ENCODE results near the gene MTF2. TPM values are rescaled to one million over a fixed set of nuclear protein-coding genes. Genes with fewer than 3 reads are reported as not detected.

The MTF2 gene
- total and polyA plus RNA-seq, 9 donors, result 9.7 to 27.4 (median 21.3) TPM

GRCh38 chr1:93082313-93082712, 3.2 kb downstream of the MTF2 start:
- 76 to 85% (median 85%) methylated on average over 3 of the region's 3 CpGs for WGBS, 3 donors
- Histone ChIP-seq H3K9me3 (no peaks in the 10 kb centered on the region), H3K36me3 (no peaks in the 10 kb centered on the region), H3K27ac (no peak overlapping the region), H3K4me3 (no peak overlapping the region), H3K4me1 (ENCODE audit: insufficient read depth) (no peaks in the 10 kb centered on the region), H3K27me3 (no peaks in the 10 kb centered on the region)
- no peak for DNase-seq
- no peak for TF ChIP-seq EP300 (IDR thresholded peaks at IDR 0.05)
- no peak for TF ChIP-seq CTCF (IDR thresholded peaks at IDR 0.05)
- no peak for TF ChIP-seq POLR2A (IDR thresholded peaks at IDR 0.05)
- intact Hi-C loops (cut with DNase I), result no loop called here

- Histone ChIP-seq H3K4me3 (no peak overlapping the region), H3K36me3 (no peaks in the 10 kb centered on the region), H3K27ac (no peak overlapping the region), H3K27me3 (no peaks in the 10 kb centered on the region), H3K4me1 (ENCODE audit: insufficient read depth) (no peaks in the 10 kb centered on the region), H3K9me3 (no peaks in the 10 kb centered on the region)
- intact Hi-C loops (cut with DNase I), result no loop called here
- no peak for DNase-seq
- WGBS, 3 donors, result 96 to 98% (median 96%) methylated on average over 2 of the region's 2 CpGs
- TF ChIP-seq POLR2A (IDR thresholded peaks at IDR 0.05), result no peak
- no peak for TF ChIP-seq EP300 (IDR thresholded peaks at IDR 0.05)
- no peak for TF ChIP-seq CTCF (IDR thresholded peaks at IDR 0.05)
Measured at GRCh38 chr1:93083979-93084378, 4.9 kb downstream of the MTF2 start.

GRCh38 chr1:93087532-93087931, 8.4 kb downstream of the MTF2 start:
- no peaks in the 10 kb centered on the region for H3K9me3 ChIP-seq
- DNase-seq, result no peak
- no peaks in the 10 kb centered on the region for H3K27me3 ChIP-seq
- no peak overlapping the region for H3K27ac ChIP-seq
- intact Hi-C loops (cut with DNase I), result no loop called here
- H3K4me1 ChIP-seq (ENCODE audit: insufficient read depth), result no peaks in the 10 kb centered on the region
- H3K36me3 ChIP-seq, result no peaks in the 10 kb centered on the region
- WGBS, 3 donors, result 91 to 96% (median 95%) methylated on average over 2 of the region's 2 CpGs
- no peak overlapping the region for H3K4me3 ChIP-seq
- TF ChIP-seq POLR2A (IDR thresholded peaks at IDR 0.05), result no peak
- TF ChIP-seq CTCF (IDR thresholded peaks at IDR 0.05), result no peak
- no peak for TF ChIP-seq EP300 (IDR thresholded peaks at IDR 0.05)

- DNase-seq, result no peak
- intact Hi-C loops (cut with DNase I), result no loop called here
- 61 to 69% (median 63%) methylated on average over 2 of the region's 2 CpGs for WGBS, 3 donors
- H3K27me3 ChIP-seq, result no peaks in the 10 kb centered on the region
- no peaks in the 10 kb centered on the region for H3K9me3 ChIP-seq
- H3K4me3 ChIP-seq, result no peak overlapping the region
- H3K27ac ChIP-seq, result no peak overlapping the region
- no peaks in the 10 kb centered on the region for H3K36me3 ChIP-seq
- peaks cover 2% of the 10 kb centered on the region for H3K4me1 ChIP-seq (ENCODE audit: insufficient read depth)
- TF ChIP-seq CTCF (IDR thresholded peaks at IDR 0.05) (no peak), EP300 (IDR thresholded peaks at IDR 0.05) (no peak), POLR2A (IDR thresholded peaks at IDR 0.05) (no peak)
Measured at GRCh38 chr1:93093332-93094006, 14.4 kb downstream of the MTF2 start.

All from ovary (tissue), 9 donors.